ENCODE results near the gene TLN1.

DNA sequence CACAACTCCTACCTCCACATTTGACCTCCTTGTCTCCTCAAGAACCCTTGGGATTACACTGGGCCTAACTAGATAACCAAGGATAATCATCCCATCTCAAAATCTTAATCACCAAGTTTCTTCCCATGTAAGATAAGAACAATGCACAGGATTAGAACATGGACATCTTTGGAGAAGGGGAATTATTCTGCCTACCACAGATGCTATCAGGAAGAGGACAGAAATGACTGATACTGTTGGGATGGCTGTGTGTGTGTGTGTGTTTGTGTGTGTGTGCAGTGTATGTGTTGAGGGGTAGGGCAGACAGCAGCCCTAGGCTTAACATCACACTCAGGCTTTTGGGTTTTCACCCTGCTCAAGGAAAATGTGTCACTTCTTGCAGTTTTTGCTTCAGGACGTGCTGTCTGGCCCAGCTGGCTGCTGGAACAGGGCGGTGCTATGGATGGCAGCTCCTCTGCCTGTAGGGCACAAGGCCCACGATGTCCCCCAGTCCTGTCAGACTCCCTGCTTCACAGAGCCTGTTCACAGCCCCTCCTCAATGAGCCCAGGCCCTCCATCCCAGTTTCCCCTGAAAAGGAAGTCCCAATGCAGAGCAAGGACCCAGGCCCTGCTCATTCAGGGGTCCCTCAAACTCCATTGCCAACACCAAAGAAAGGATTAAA, 50.5 kb downstream of the TLN1 start:
- TF ChIP-seq, protein P1, sequence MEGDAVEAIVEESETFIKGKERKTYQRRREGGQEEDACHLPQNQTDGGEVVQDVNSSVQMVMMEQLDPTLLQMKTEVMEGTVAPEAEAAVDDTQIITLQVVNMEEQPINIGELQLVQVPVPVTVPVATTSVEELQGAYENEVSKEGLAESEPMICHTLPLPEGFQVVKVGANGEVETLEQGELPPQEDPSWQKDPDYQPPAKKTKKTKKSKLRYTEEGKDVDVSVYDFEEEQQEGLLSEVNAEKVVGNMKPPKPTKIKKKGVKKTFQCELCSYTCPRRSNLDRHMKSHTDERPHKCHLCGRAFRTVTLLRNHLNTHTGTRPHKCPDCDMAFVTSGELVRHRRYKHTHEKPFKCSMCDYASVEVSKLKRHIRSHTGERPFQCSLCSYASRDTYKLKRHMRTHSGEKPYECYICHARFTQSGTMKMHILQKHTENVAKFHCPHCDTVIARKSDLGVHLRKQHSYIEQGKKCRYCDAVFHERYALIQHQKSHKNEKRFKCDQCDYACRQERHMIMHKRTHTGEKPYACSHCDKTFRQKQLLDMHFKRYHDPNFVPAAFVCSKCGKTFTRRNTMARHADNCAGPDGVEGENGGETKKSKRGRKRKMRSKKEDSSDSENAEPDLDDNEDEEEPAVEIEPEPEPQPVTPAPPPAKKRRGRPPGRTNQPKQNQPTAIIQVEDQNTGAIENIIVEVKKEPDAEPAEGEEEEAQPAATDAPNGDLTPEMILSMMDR (IDR thresholded peaks at IDR 0.05; ENCODE audit: insufficient read depth, low read length): no peak
- no peak for TF ChIP-seq POLR2AphosphoS5 (IDR thresholded peaks at IDR 0.05; ENCODE audit: low read depth)
- TF ChIP-seq GABPA (IDR thresholded peaks at IDR 0.05; ENCODE audit: low read depth): no peak
- TF ChIP-seq, protein P2, sequence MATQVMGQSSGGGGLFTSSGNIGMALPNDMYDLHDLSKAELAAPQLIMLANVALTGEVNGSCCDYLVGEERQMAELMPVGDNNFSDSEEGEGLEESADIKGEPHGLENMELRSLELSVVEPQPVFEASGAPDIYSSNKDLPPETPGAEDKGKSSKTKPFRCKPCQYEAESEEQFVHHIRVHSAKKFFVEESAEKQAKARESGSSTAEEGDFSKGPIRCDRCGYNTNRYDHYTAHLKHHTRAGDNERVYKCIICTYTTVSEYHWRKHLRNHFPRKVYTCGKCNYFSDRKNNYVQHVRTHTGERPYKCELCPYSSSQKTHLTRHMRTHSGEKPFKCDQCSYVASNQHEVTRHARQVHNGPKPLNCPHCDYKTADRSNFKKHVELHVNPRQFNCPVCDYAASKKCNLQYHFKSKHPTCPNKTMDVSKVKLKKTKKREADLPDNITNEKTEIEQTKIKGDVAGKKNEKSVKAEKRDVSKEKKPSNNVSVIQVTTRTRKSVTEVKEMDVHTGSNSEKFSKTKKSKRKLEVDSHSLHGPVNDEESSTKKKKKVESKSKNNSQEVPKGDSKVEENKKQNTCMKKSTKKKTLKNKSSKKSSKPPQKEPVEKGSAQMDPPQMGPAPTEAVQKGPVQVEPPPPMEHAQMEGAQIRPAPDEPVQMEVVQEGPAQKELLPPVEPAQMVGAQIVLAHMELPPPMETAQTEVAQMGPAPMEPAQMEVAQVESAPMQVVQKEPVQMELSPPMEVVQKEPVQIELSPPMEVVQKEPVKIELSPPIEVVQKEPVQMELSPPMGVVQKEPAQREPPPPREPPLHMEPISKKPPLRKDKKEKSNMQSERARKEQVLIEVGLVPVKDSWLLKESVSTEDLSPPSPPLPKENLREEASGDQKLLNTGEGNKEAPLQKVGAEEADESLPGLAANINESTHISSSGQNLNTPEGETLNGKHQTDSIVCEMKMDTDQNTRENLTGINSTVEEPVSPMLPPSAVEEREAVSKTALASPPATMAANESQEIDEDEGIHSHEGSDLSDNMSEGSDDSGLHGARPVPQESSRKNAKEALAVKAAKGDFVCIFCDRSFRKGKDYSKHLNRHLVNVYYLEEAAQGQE (IDR thresholded peaks at IDR 0.05; ENCODE audit: insufficient replicate concordance, low read depth): no peak
- TF ChIP-seq SPI1 (IDR thresholded peaks at IDR 0.05; ENCODE audit: borderline replicate concordance, low read depth): no peak
